ENCODE results near the gene OR10AD1. TPM values are rescaled to one million over a fixed set of nuclear protein-coding genes. Genes with fewer than 3 reads are reported as not detected.

The OR10AD1 gene
- total and polyA plus RNA-seq, 9 of the 15 experiments (the other 6 are each of a cell fraction or from before 2014, with no cell fraction given): not detected

DNA sequence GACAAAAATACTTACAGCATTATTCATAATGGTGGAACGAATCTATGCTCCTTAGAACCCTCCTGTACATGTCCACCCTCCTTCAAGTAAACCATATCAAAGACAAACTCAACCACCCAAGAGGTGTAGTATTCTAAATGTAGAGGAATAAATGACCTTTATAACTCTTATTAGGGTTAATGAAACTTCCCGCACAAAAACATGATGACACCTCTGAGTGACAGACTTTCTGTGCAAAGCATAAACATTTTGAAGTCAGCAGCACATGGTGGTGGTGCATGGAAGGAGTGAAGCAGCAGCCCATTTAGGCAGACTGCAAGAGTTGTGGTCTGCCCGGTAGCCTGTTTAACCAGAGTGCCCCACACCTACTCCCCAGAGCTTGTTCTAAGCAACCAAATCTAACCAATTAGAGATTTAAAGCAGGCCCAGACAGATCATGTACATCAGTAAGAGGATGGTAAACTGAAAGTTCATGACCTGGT lies 45.2 kb downstream of the OR10AD1 start (continued):
- TF ChIP-seq ZNF12 (CRISPR knock-in tag; IDR thresholded peaks at IDR 0.05) (no peak), MBD2 (IDR thresholded peaks at IDR 0.05; ENCODE audit: borderline replicate concordance, low read depth) (no peak), BACH1 (tag; IDR thresholded peaks at IDR 0.05) (0 out of 2 replicates have a peak, but pooled peaks have one; percentile 52), HDGF (IDR thresholded peaks at IDR 0.05) (no peak), DIDO1 (tag; IDR thresholded peaks at IDR 0.05; ENCODE audit: low read depth) (no peak), NBN (IDR thresholded peaks at IDR 0.05; ENCODE audit: low read depth) (no peak), TAF1 (IDR thresholded peaks at IDR 0.05; ENCODE audit: control insufficient read depth, extremely low read depth, insufficient read depth, low read length, severe bottlenecking) (no peak), MAFG (tag; conservative IDR thresholded peaks at IDR 0.05) (no peak), ZNF140 (CRISPR knock-in tag; IDR thresholded peaks at IDR 0.05) (no peak), ZC3H4 (CRISPR knock-in tag; IDR thresholded peaks at IDR 0.05; ENCODE audit: borderline replicate concordance) (no peak), IFI16 (CRISPR knock-in tag; IDR thresholded peaks at IDR 0.05) (no peak), ZNF77 (CRISPR knock-in tag; IDR thresholded peaks at IDR 0.05) (no peak), NFIC (IDR thresholded peaks at IDR 0.05) (no peak), JUND (IDR thresholded peaks at IDR 0.05; ENCODE audit: borderline replicate concordance, low read depth, low read length) (no peak), JUND (tag; IDR thresholded peaks at IDR 0.05; ENCODE audit: borderline replicate concordance, low read depth, low read length) (0 out of 3 replicates have a peak, but pooled peaks have one; percentile 6), HDAC8 (tag; IDR thresholded peaks at IDR 0.05) (no peak), ESRRB (CRISPR knock-in tag; IDR thresholded peaks at IDR 0.05; ENCODE audit: borderline replicate concordance) (no peak), NR4A1 (CRISPR knock-in tag; IDR thresholded peaks at IDR 0.05) (no peak), NR4A1 (tag; IDR thresholded peaks at IDR 0.05) (0 out of 2 replicates have a peak, but pooled peaks have one; percentile 34)
- TF ChIP-seq, protein P1, sequence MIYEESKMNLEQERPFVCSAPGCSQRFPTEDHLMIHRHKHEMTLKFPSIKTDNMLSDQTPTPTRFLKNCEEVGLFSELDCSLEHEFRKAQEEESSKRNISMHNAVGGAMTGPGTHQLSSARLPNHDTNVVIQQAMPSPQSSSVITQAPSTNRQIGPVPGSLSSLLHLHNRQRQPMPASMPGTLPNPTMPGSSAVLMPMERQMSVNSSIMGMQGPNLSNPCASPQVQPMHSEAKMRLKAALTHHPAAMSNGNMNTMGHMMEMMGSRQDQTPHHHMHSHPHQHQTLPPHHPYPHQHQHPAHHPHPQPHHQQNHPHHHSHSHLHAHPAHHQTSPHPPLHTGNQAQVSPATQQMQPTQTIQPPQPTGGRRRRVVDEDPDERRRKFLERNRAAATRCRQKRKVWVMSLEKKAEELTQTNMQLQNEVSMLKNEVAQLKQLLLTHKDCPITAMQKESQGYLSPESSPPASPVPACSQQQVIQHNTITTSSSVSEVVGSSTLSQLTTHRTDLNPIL (CRISPR knock-in tag; IDR thresholded peaks at IDR 0.05): no peak
- TF ChIP-seq, protein P2, sequence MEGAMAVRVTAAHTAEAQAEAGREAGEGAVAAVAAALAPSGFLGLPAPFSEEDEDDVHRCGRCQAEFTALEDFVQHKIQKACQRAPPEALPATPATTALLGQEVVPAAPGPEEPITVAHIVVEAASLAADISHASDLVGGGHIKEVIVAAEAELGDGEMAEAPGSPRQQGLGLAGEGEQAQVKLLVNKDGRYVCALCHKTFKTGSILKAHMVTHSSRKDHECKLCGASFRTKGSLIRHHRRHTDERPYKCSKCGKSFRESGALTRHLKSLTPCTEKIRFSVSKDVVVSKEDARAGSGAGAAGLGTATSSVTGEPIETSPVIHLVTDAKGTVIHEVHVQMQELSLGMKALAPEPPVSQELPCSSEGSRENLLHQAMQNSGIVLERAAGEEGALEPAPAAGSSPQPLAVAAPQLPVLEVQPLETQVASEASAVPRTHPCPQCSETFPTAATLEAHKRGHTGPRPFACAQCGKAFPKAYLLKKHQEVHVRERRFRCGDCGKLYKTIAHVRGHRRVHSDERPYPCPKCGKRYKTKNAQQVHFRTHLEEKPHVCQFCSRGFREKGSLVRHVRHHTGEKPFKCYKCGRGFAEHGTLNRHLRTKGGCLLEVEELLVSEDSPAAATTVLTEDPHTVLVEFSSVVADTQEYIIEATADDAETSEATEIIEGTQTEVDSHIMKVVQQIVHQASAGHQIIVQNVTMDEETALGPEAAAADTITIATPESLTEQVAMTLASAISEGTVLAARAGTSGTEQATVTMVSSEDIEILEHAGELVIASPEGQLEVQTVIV (CRISPR knock-in tag; IDR thresholded peaks at IDR 0.05; ENCODE audit: borderline replicate concordance): no peak
- TF ChIP-seq, protein P3, sequence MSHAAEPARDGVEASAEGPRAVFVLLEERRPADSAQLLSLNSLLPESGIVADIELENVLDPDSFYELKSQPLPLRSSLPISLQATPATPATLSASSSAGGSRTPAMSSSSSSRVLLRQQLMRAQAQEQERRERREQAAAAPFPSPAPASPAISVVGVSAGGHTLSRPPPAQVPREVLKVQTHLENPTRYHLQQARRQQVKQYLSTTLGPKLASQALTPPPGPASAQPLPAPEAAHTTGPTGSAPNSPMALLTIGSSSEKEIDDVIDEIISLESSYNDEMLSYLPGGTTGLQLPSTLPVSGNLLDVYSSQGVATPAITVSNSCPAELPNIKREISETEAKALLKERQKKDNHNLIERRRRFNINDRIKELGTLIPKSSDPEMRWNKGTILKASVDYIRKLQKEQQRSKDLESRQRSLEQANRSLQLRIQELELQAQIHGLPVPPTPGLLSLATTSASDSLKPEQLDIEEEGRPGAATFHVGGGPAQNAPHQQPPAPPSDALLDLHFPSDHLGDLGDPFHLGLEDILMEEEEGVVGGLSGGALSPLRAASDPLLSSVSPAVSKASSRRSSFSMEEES (CRISPR knock-in tag; IDR thresholded peaks at IDR 0.05): no peak
- TF ChIP-seq, protein P4, sequence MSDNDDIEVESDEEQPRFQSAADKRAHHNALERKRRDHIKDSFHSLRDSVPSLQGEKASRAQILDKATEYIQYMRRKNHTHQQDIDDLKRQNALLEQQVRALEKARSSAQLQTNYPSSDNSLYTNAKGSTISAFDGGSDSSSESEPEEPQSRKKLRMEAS (CRISPR knock-in tag; IDR thresholded peaks at IDR 0.05): peak; percentile 41; the same call in 1 of the 2 replicates

All from K562 (cell line).